NCI-H1436 treated with DMSO at 0.1 percent for 48 hours (cell line): ENCODE data around the gene SLC6A7.

Experiments used
- DNase-seq: peaks from one replicate; lab custom pipeline; 2025; lab: John Stamatoyannopoulos, UW

The SLC6A7 gene

DNA sequence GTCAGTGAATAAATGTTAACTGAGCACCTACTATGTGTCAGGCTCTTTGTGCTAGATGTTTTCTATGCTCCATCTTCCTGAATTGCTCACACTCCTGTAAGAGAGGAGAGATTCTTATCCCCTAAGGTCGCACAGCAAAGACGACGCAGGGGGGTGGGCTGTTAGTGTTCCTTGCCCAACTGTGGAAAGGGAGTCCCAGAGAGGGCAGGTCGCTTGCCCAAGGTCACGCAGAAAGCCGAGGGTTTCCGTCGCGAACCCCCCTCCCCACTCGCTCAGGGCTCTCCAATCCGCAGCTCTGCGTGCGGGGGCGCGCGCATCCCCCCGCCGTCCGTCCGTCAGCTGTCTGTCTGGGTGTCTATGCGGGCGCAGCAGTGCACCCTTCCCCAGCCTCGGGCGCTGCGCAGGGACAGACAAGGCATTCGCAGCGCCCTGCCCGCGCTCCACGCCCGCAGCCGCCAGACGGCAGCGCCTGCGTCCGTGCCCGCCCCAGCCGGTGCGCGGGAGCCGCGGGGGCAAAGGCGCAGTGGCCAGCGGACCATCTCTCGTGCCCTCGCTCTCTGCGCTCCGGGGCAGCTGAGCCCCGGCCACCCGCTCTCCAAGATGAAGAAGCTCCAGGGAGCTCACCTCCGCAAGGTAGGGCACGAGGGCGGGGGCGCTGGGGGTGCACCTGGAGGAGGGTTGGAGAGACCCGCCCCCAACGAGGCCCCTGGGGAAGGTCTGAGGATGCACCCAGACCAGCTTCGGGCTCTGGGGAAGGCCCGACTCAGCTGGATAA is at the start of gene SLC6A7:
Gene SLC6A7, plus strand, starts transcription at position 335 of the 775 bp plus-strand sequence. Its CDS starts 266 bp downstream, at position 601.
- DNase-seq = no peak

GRCh38 chr5:150140830-150141229 is 49.0 kb upstream of the SLC6A7 start:
- DNase-seq = no peak

GRCh38 chr5:150141544-150142184 is 48.2 kb upstream of the SLC6A7 start:
- no peak for DNase-seq

- no peak for DNase-seq
Measured at GRCh38 chr5:150142185-150142958, 47.5 kb upstream of the SLC6A7 start.

DNA sequence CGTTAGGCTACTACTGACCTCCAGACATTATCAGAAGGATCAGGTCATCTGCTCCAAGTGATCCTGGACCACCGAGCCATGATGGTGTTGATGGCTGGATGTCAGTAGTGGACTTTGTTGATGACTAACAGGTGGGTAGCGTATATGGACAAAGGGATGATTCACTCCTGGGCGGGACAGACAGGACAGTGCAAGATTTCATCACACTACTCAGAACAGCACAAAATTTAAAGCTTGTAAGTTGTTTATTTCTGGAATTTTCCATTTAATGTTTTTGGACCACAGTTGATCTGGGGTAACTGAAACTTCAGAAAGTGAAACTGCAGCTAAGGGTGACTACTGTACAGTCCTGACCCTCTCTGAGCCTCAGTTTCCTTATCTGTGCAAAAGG is 46.9 kb upstream of the SLC6A7 start:
- no peak for DNase-seq

- no peak for DNase-seq
Measured at GRCh38 chr5:150143350-150144245, 46.3 kb upstream of the SLC6A7 start.

DNA sequence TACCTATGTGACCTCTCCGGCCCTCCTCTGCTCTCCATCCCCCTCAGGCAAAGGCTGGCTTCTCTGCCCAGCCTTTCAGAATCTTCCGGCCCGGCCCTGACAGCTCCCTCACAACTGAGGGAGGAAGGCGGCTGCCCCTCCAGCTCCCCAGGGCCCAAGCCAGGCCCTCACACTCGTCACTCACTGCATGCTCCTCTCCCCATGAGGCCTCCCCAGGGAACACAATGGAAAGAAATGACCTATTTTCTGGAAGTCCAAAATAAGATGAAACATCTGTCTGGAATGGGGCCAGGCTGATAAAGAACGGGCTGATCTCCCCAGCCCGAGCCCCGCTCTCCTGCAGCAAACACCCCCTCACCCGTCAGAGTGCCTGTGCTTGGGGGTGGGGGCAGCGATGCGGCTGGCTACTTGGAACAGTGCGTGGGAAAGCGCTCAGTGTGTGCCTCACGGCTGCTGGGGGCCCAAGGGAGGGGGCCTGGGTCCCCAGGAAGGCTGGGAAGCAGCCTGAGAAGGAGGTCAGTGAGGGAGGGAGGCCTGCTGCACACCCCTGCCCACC is 45.5 kb upstream of the SLC6A7 start:
- no peak for DNase-seq

- DNase-seq = no peak
Measured at GRCh38 chr5:150144879-150145278, 45.0 kb upstream of the SLC6A7 start.

GRCh38 chr5:150146235-150146634 is 43.6 kb upstream of the SLC6A7 start:
- no peak for DNase-seq

GRCh38 chr5:150146862-150147601 is 42.8 kb upstream of the SLC6A7 start:
- no peak for DNase-seq

DNA sequence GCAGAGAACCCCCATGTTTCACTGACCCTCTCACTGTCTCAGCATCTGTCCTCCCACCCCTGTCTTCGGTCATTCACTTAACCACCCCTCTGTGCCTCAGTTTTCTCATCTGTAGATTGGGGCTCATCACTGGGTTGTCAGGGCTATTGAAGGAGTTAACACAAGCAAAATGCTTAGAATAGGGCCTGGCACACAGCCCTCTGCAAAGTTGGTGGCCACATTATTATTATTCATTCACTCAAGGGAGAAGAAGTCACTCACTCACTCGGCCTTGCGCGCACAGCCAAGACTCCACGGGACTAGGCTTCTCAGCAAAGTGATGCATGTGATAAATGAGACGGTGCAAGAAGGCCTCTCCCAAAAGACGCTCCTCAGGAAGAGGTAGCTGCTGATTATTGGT is 42.2 kb upstream of the SLC6A7 start:
- DNase-seq = no peak

- DNase-seq = no peak
Measured at GRCh38 chr5:150148117-150148927, 41.5 kb upstream of the SLC6A7 start.

GRCh38 chr5:150149618-150150017 is 40.2 kb upstream of the SLC6A7 start:
- DNase-seq = no peak

DNA sequence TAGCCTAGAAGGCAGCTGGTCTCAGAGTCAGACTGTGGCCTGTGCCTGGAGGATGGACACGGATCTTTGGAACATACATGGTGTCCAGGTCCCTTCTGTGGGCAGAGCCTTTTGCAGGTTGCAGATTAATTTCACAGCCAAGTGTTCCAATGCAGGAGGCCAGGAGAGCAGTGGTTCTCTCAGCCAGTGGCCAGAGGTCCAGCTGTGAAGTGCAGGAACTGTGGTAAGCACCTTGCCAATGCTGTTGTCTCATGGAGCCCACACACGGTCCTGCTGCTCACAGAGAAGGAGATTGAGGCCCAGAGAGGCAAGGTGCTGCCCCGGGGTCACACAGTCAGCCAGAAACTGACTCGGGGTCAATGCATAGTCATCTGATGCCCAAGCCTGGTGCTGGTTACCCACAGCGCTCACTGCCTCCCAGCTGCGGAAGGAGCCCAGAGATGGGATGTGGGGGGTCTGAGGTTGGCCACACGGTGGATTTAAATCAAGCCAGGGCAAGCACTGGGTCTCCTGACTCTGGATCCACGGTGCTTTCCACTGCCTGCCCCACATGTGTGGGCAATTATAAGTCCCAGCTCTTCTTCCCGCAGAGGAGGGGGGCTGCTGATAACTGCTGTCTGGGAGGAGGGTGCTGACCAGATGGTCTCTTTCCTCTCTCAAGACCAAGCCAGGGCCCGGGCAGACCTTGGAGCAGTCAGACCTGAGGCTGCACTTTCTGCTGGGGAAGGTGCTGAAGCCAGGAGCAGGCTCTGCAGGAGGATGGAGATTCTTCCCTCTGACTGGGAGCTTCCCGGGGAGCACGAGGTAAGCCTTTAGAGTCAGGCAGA is 37.0 kb upstream of the SLC6A7 start:
- DNase-seq = no peak

- DNase-seq = no peak
Measured at GRCh38 chr5:150153483-150153882, 36.4 kb upstream of the SLC6A7 start.

DNA sequence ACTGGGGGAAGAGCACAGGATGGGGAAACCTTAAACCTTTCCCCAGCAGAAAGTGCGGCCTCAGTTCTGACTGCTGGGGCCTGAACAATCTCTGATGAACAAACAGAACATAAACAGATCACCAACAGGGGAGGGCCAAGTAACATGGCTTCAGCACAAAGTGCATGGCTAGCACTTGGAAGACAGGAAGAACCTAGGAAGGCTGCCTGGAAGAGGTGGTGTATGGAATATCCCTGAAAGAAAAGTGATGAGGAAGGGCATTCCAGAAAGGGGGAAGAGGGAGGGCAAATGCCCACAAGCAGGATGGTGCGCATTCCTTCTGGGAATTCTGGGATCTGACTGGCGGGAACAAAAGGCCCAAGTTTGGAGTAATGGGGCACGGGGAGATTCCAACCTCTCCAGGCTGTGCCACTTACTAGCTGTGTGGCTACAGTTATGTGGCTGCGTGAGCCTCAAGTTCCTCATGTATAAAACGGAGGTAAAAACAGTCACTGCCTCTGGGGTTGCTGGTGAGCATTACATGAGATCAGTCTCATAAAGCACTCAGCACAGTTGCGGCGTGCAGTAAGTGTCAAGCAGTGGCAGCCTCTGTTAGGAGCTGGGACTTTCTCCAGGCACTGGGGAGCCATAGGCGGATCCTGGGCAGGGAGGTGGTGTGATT is 35.8 kb upstream of the SLC6A7 start:
- no peak for DNase-seq

DNA sequence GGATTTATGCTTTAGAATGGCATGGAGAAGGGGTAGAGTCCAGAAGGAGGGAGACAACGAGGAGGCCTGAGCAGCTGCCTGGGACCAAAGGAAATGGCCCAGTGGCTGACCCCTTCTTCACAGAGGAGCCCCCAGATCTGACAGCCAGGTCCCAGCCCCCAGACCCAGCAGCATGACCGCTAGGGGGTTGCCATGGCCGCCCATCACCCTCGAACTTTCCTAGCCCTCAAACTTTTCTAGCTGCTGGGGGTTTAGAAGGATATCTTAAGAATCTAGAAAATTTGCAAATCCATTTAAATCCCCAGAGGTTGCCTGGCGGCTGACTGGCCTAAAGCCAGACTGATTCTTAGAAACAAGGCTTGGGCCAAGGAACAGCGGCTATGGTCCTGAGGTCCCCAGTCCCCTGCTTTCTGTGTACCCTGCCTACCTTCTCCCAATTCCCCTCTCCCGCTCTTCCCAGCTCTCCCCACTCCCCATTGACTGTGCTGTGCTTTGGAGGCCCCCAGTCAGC is 35.2 kb upstream of the SLC6A7 start:
- DNase-seq = no peak
